Hypothalamus (tissue), 51 donors: ENCODE data around the gene GINS3.

Experiments
- DNase-seq, 51 donors: peaks; one replicate each; lab custom pipeline; 2025; lab: John Stamatoyannopoulos, UW

Gene GINS3

DNA sequence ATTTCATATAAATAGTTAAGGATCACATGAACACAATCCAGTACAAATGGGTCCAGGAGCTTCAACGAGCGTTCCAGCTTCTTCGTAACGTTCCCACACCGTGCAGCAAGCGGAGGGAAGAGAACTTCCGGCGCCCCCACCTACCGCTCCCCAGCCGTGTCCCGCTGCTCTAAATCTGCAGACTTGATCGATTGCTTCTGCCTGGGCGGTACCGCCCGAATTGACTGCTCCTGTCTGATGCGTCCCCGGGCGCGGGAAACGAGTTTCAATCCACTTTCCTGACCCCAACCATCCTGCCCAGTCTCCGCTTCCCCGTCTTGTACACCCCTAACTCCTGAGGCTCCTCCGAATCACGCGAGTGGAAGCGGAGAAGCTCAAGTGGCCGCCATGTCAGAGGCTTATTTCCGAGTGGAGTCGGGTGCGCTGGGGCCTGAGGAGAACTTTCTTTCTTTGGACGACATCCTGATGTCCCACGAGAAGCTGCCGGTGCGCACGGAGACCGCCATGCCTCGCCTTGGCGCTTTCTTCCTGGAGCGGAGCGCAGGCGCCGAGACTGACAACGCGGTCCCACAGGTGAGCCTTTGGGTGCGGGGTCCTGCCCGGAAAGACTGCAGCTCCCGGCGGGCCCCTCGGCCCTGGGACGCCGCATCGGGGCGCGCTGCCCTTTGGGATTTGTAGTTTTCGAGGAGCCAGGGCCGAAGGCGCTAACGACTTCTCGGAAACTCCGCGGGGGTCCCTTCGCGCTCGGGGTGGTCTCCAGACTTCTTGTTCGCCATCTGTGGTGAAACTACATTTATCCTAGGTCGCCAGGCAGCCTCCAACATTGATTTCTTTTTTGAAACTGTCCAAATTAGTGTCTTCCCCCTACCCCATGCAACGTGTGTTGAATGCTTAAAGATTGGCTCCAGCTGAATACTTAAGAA, at the start of gene GINS3:
GINS3 (plus strand) TSS at position 257 of the 923 bp plus-strand sequence; CDS start at position 388, 131 bp downstream.
- peak; percentile 50 to 95 (median 81) for DNase-seq

DNA sequence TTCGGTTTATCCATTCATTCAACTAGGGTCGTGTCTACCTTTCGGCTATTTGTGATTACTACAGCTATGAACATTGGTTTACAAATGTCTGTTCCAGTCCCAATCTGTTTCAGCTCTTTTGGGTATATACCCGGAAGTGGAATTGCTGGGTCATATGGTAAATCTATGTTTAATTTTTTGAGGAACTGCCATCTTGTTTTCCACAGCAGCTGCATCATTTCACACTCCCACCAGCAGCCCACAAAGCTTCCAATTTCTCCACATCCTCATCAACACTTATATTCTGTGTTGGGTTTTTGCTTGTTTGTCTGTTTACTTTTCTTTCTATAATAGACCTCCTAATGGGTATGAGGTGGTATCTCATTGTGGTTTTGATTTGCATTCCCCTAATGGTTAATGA, 48.7 kb upstream of the GINS3 start:
- no peak for DNase-seq

DNA sequence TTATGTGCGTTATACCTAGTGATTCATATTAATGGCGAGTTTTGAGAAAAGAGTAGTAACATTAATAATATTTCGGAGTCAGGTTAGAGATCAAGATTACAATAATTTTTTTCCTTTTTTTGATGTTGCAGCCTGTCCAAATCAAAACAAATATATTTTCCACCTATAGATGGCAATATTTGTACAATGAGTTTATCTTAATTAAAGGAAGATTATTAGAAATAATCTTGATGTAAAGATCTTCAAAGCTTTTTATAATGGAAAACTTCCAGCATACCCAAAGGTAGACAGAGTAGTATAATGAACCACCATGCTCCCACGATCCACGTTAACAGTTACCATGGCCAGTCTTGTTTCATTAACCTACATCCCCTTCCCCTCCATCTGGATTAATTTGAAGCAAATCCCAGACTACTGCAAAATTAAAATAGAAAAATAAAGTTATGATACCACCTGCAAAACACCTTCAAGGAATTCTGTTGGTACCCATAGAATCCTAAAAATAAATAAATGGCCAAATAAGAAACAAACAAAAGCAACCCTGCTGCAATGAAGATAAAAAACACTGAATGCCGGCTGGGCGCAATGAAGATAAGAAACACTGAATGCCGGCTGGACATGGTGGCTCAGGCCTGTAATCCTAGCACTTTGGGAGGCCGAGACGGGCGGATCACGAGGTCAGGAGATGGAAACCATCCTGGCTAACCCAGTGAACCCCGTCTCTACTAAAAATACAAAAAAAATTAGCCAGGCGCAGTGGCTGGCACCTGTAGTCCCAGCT, 46.5 kb upstream of the GINS3 start:
- no peak for DNase-seq

DNA sequence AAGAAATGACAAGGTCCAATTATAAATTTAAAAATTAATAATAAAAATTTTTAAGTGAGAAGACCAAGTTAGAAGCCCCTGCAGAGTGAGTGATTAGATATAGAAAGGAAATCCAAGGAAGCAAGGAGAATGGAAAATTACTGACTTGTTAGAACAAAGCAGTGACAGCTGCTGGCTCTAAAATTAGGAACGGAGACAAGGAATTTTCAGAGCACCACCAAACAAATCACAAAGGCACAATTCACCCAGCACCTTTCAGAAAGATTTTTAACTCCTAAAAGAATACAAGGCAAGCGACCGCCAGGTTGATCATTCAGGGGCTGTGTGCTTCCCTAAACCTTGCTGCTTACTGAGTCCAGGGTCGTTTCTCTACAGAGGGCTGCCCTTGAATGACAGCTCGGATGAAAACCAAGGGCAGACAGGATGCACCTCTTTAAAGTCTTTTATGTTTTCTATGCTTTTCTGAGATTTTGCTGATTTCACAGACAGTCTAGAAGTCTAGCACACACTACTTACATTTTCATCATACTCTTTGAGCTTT, 45.4 kb upstream of the GINS3 start:
- DNase-seq, result peak in 2 of 51 donors; percentile 5 to 43

DNA sequence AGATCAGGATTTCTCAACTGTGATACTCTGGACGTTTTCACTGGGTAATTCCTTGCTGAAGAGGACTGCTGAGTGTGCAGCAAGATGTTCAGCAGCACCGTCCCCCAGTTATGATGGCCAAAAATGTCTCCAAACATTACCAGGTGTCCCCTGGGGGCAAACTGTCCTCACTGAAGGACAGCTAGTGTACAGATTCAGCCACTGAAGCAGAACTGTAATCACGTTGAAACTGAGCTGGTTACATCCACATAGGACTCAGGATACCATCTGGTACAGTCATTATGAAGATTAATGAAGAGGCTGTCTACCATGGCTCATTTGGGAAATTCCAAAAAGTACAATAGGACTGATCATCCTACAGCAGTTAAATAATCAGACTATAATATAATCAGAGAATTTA, 43.3 kb upstream of the GINS3 start:
- no peak for DNase-seq

DNA sequence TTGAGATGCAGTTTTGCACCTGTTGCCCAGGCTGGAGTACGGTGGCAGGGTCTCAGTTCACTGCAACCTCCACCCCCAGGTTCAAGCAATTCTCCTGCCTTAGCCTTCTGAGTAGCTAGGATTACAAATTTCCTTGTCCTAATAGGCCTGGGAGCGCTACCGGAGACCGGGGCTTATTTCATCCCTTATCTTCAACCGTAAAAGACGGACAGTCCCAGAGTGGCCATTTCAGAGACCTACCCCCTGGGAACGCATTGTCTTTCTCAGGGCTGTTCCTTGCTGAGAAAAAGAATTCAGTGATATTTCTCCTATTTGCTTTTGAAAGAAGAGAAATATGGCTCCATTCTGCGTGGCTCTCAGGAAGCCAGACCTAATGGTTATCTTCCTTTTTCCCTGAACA, 39.6 kb upstream of the GINS3 start:
- no peak for DNase-seq

DNA sequence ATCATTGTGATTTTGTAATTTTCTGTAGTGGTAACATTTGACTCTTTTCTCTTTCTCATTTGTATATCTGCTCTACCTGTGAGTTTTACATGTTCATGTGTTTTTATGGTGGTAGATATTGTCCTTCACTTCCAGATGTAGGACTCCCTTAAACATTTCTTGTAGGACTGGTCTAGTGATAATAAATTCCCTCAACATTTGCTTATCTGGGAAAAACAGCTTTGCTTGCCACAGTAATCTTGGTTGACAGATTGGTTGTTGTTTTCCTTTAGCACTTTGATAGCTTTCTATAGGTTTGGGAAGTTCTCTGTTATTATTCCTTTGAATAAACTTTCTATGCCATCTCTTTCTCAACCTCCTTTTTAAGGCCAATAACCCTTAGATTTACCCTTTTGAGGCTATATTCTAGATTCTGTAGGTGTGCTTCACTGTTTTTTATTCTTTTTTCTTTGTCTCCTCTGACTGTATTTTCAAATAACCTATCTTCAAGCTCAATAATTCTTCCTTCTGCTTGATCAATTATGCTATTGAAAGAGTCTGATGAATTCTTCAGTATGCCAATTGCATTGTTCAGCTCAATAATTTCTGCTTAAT, 32.1 kb upstream of the GINS3 start:
- no peak for DNase-seq

DNA sequence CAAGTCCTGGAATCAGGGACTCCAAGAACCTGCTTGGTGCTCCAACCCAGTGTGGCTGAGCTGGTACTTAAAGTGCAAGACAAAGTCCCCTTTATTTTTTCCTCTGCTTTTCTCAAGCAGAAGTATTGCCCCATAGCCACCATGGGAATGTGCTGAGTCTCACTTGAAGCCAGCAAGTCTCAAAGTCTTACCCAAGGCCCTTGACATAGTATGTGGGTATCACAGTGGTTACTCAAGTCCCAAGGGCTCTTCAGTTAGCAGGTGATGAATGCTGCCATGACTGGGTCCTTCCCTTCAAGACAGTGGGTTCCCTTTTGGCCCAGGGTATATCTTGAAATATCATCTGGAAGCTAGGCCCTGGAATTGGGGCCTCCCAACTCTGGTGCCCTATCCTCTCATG, 30.5 kb upstream of the GINS3 start:
- DNase-seq, result no peak

DNA sequence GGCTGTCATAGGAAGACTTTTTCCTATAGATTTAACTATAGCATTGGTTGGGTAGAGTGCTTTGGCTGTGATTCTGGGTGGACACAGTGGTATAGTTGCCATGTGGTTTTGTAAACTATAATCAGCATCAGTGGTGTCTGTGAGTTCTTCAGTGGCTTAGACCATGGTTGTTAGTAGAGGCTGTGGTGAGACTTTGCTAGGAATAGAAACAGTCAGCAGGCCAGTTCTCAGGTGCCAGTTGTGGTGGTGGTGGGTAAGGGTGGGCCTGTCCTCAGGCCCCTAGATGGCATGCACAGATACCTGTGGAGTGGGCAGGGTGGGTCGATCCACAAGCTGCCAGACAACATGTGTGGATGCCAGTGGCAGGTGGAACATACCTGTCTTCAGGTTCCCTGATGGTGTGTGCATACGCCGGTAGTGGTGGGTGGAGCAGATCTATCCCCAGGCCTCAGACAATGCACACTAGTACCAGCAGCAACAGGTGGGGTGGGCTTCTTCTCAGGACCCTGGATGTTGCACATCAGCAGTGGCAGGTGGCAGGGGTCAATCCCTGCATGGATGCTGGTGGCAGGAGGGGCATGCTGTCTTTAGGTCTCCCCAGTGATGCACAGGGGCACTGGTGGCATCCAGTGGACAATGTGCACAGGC, 28.4 kb upstream of the GINS3 start:
- no peak for DNase-seq

DNA sequence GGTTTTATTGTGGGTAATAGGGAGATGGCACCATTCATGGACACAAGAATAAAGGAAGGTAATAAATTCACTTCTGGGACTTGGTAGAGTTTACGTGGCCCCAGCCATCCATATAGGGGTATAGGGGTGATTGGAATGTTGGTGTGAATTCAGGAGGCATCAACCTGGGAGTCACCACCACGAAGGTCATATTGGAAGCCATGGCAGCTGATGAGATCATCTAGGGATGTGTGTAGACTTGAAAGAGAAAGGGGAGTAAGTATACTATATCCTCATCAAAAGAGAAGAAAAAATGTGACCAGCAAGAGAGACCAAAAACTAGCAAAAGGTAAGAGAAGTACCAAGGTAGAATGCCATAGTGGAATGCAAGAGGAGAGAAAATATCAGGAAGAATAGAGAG, 26.6 kb upstream of the GINS3 start:
- no peak for DNase-seq

DNA sequence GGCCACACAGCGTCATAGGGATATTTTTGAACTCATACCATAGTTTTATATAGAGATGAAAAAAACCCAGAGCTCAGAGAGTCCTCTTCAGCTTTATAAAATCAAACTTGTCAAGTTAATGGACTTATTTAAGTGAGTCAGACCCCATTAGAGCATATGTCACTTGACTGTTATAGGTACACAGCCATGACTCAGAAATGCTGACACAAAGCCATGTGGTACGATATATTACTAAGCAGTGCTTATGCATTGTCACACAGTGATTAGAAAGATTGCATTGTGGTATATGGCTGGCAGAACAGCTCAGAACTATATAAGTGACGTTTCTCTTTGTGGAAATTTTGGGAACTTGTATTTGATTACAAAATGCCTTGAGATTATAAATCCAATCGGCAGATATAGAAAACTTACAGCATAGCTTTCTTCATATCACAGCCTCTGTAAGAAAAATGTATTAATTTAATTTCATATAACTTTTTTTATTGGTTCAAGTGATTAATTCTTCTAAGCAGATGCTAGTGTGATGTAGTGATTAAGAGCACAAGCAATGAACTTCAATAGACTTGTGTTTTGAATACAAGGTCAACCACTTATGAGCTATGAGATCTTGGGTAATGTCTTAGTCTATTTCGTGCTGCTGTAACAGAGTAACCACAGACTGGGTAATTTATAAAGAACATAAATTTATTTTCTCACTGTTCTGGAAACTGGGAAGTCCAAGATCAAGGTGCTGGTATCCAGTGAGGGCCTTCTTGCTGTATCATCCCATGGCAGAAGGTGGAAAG, 25.8 kb upstream of the GINS3 start:
- DNase-seq, result no peak

DNA sequence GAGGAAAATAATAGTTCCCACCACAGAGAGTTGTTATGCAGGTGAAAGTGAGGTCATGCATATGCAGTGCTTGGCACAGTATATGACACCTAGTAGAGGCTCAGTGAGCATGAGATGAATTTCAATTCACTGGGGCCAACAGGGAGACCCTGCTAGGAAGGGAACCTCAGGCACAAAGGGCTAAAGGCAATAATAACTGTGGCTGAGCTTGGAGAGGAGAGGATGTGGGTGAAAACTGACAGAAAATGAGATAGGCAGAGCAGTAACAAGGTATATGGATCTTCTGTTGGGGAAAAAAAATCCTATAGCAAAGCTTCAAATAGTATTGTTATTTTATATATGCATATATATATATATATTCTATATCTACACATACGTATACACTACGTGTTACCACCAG, 25.0 kb upstream of the GINS3 start:
- no peak for DNase-seq

DNA sequence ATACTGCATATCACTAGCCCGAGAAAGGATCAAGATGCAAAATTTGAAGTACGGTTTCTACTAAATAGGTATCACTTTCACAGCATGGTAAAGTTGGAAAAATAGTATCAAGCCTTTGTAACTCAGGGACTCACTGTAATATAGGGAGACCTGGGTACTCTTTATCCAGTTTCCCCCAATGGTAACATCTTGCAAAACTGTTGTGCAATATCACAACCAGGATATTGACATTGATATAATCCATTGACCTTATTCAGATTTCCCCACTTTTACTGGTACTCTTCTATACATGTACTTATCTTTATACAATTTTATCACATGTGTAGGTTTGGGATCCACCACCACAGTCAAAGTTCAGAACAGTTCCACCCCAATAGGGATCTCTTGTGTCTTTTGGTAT, 20.4 kb upstream of the GINS3 start:
- DNase-seq, result no peak

DNA sequence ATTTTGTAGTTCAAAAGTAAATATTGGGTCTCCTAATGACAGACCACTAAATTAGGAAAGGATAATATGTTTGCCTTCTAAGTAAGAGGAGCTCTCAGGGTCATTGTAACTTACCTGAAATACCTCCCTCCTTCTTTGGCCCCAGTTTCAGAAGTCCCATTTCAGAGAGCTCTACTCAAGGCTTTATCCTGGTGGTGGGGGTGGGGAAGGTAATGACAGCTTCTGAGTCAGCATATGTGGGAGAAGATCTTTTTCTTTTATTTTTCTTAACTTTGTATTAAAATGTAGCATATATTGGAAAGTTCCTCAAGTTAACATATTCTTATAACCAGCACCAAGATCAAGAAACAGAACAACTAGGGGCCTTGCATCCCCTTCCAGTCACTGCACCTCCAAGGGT, 16.9 kb upstream of the GINS3 start:
- no peak for DNase-seq

DNA sequence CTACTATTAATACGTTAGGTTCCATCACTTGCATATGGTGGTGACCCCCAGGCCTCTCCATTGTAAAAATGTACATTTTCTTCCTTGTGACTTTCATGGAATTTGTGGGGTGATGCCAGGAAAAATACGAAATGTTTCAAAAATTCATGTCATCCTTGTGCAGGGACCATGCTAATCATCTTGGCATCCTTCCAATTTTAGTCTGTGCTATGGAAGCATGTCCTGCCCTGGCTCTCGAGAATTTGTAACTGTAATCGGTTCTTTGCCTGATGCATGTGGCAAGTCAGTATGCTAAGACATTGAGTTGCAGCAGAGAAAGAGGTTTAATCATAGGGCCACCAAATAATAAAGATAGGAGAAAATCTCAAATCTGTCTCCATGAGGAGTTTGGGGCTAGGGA, 14.3 kb upstream of the GINS3 start:
- DNase-seq, result no peak

DNA sequence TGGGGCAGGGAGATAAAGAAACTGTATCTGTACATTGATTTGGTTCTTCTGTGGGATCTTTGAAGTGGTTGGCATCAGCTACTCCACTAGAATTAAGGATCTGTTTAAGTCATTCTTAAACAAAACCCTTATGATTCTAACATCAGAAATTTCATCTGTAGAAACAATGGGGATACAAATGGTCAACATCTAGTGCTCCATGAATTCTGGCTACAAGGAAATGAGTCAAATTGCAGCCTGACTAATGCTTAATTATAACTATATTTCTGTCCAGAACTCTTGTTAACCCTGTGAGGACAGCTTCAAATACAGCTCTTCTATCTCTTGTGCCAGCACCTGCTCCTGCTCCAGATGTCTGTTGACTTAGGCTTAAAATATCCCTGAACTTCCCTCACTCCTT, 13.9 kb upstream of the GINS3 start:
- no peak for DNase-seq

DNA sequence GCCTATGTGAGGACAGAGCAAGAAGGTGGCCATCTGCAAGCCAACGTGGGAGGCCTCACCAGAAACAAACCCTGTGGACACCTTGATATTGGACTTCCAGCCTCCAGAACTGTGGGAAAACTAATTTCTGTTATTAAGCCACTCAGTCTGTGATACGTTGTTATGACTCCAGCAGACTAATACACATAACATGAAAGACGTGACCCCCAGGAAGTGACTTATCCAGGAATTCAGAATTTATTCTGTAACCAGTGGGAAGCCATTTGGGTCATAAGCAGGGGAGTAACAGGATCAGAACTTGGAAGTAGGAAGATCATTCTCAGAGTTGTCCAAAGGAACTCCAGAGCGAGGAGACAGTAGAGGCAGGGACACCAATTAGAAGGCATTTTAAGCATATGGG, 12.5 kb upstream of the GINS3 start:
- no peak for DNase-seq

DNA sequence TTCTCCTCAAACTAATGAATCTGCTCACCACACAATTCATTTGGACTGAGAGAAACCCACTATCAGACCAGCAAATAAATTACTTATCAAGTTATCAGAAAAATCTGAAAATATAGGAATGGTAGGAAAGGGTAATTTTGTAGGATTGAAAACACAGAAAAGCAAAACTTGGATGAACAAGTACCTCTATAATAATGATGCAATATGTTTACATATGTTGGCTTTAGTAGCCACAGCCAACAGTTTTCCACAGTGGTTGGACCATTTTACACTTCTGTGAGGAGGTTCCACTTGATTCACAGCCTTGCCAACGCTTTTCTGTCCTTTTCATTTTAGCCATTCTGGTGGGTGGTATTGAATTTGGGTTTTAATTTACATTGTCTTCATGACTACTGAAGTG, 10.6 kb upstream of the GINS3 start:
- no peak for DNase-seq

DNA sequence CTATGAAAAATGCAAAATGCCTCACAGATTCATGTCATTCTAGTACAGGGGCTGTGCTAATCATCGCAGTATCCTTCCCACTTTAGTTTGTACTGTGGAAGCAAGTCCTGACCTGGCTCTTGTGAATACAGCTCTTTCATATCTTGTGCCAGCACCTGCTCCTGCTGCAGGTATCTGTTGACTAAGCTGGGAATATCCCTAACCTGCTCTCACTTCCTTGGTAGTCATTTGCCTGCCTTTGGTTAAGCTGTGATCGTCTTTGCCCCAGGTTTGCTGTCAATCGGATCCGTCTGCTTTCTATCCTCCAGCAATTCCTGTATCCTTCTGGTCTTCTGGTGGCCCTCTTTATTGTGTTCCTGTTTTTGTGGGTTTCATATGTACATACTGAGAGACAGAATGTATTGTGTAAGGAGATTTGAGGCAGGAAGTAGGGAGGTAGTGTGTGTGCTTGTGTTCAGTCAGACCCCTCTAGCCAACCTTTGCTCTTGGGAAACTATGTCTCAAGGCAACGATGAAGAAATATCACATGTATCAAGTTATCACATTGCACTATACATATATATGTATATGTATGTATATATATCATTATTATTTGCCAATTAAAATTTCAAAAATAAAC, 7.7 kb upstream of the GINS3 start:
- no peak for DNase-seq
